IPS DF 6.9 (cell line): ENCODE data around the gene METTL2A.
"Not testable (repeated sequence)": the region's sequence is repeated elsewhere in the genome, so short reads cannot be mapped to it uniquely, and the experiment has no call there.

ENCODE experiments used
- DNase-seq: peaks from one replicate; pipeline ENCODE4 v3.0.0-alpha.2; 2013; ENCODE audit warnings: low read depth, low spot score
- H3K27ac ChIP-seq: one replicate; pipeline ENCODE4 v1.5.1; 2013; ENCODE audit warnings: low read length, control low read depth
- H3K27me3 ChIP-seq: 2 replicates; pipeline ENCODE4 v1.6.1; 2013; ENCODE audit warnings: mild to moderate bottlenecking, low read length; ENCODE audit not compliant: control insufficient read depth, insufficient read depth
- H3K36me3 ChIP-seq: 2 replicates; pipeline ENCODE4 v1.6.1; 2013; ENCODE audit warnings: low read length; ENCODE audit not compliant: control insufficient read depth, insufficient read depth
- H3K4me1 ChIP-seq: 2 replicates; pipeline ENCODE4 v1.6.1; 2013; ENCODE audit warnings: low read length; ENCODE audit not compliant: control insufficient read depth, insufficient read depth
- H3K4me3 ChIP-seq: 2 replicates; pipeline ENCODE4 v1.5.1; 2013; ENCODE audit warnings: mild to moderate bottlenecking, low read length
- H3K9me3 ChIP-seq: 2 replicates; pipeline ENCODE4 v1.6.1; 2013; ENCODE audit warnings: low read length, inconsistent platforms; ENCODE audit not compliant: control insufficient read depth, insufficient read depth
- WGBS: extraction: QIAGEN DNeasy Blood & Tissue Kit; methylation state at CpG from one replicate; pipeline ENCODE4 v1.1.7; 2013; ENCODE audit warnings: mixed read lengths, missing lambda C conversion rate; ENCODE audit not compliant: insufficient read length, insufficient coverage; 5-methylcytosine and 5-hydroxymethylcytosine counted together

The METTL2A gene

GRCh38 chr17:62490990-62491389 is 67.3 kb downstream of the METTL2A start:
- not testable (repeated sequence) for H3K36me3 ChIP-seq, H3K27ac ChIP-seq, H3K4me3 ChIP-seq, H3K4me1 ChIP-seq, H3K9me3 ChIP-seq, H3K27me3 ChIP-seq, DNase-seq
- no CpG with 5 or more reads among the region's 1 CpG for WGBS

DNA sequence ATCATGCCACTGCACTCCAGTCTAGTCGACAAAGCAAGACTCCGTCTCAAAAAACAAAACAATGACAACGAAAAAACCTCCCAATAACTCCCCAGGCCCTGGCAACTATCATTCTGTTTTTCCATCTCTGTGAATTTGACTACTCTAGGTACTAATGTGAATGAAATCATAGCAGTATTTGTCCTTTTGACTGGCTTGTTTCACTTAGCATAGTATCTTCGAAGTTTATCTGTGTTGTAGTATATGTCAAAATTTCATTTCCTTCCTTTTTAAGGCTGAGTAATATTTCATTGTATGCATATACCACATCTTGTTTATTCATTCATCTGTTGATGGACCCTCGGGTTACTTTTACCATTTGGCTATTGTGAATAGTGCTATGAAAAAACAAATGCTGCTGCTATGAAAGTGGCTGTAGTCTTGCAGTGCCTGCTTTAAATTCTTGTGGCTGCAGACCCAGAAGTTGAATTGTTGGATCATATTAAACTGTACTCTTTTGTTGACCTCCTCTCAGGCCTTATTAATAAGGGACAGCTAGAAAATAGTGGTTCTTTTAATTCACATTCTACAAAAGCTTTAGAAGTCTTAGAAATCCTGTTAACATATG is 69.5 kb downstream of the METTL2A start:
- not testable (repeated sequence) for H3K36me3 ChIP-seq, H3K4me1 ChIP-seq, DNase-seq, H3K27ac ChIP-seq, H3K4me3 ChIP-seq, H3K9me3 ChIP-seq, H3K27me3 ChIP-seq
- WGBS: no CpG with 5 or more reads among the region's 5 CpGs

DNA sequence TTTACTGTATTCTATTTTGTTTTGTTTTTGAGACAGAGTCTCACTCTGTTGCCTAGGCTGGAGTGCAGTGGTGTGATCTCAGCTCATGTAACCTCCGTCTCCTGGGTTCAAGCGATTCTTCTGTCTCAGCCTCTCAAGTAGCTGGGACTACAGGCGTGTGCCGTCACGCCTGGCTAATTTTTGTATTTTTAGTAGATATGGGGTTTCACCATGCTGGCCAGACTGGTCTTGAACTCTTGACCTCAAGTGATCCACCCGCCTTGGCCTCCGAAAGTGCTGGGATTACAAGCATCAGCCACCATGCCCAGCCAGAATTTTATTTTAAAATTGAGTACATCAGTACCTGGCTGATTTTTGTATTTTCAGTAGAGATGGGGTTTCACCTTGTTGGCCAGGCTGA is 70.4 kb downstream of the METTL2A start:
- DNase-seq: not testable (repeated sequence)

GRCh38 chr17:62496344-62496743 is 72.6 kb downstream of the METTL2A start:
- H3K9me3 ChIP-seq, H3K27ac ChIP-seq, H3K27me3 ChIP-seq, H3K4me3 ChIP-seq, H3K4me1 ChIP-seq, H3K36me3 ChIP-seq, DNase-seq: not testable (repeated sequence)
- no CpG with 5 or more reads among the region's 4 CpGs for WGBS

More for the DNA sequence above, 70.4 kb downstream of the METTL2A start:
- H3K27me3 ChIP-seq, H3K4me1 ChIP-seq, H3K9me3 ChIP-seq, H3K27ac ChIP-seq, H3K4me3 ChIP-seq, H3K36me3 ChIP-seq: not testable (repeated sequence)
- no CpG with 5 or more reads among the region's 7 CpGs for WGBS

- H3K4me3 ChIP-seq: not testable (repeated sequence)
These were observed 75.1 kb downstream of the METTL2A start for GRCh38 chr17:62498796-62499195.

More at GRCh38 chr17:62498796-62499195, 75.1 kb downstream of the METTL2A start:
- DNase-seq, H3K27ac ChIP-seq, H3K27me3 ChIP-seq, H3K4me1 ChIP-seq, H3K36me3 ChIP-seq, H3K9me3 ChIP-seq: not testable (repeated sequence)
- WGBS: no CpG with 5 or more reads among the region's 8 CpGs
